ENCODE data around the gene OVCA2.

Gene OVCA2

GRCh38 chr17:2037155-2037554 lies 4.7 kb upstream of the OVCA2 start:
- no peak overlapping the region for H3K4me3 ChIP-seq (ENCODE audit: low read length)
- no peak overlapping the region for H3K27ac ChIP-seq (ENCODE audit: low read depth, low read length)
- H3K27me3 ChIP-seq (ENCODE audit: insufficient read depth, low read length) = no peaks in the 10 kb centered on the region
- no peaks in the 10 kb centered on the region; the same call in 1 of the 2 replicates for H3K36me3 ChIP-seq (ENCODE audit: insufficient read depth, low read length)
- H3K9ac ChIP-seq (ENCODE audit: low read depth, low read length) = no peak overlapping the region
- H3K4me1 ChIP-seq (ENCODE audit: insufficient read depth, low read length) = no peaks in the 10 kb centered on the region
- H3K9me3 ChIP-seq (ENCODE audit: insufficient read depth, low read depth, low read length) = no peaks in the 10 kb centered on the region
- 95% methylated on average over 10 of the region's 10 CpGs for WGBS

- Histone ChIP-seq H3K4me1 (ENCODE audit: insufficient read depth, low read length) (no peaks in the 10 kb centered on the region), H3K9ac (ENCODE audit: low read depth, low read length) (no peak overlapping the region), H3K27me3 (ENCODE audit: insufficient read depth, low read length) (no peaks in the 10 kb centered on the region), H3K27ac (ENCODE audit: low read depth, low read length) (no peak overlapping the region), H3K9me3 (ENCODE audit: insufficient read depth, low read depth, low read length) (no peaks in the 10 kb centered on the region), H3K36me3 (ENCODE audit: insufficient read depth, low read length) (peaks cover 11% of the 10 kb centered on the region), H3K4me3 (ENCODE audit: low read length) (no peak overlapping the region)
- WGBS = 90% methylated on average over 7 of the region's 7 CpGs
These were observed 1.5 kb upstream of the OVCA2 start for GRCh38 chr17:2040219-2040827.

GRCh38 chr17:2040942-2041560 lies 771 bp upstream of the OVCA2 start:
- WGBS = 60% methylated on average over 16 of the region's 16 CpGs

GRCh38 chr17:2042390-2042847 lies 597 bp downstream of the OVCA2 start:
- no peaks in the 10 kb centered on the region for H3K4me1 ChIP-seq (ENCODE audit: insufficient read depth, low read length)
- H3K27me3 ChIP-seq (ENCODE audit: insufficient read depth, low read length) = peaks cover 2% of the 10 kb centered on the region; the same call in 1 of the 2 replicates
- H3K9me3 ChIP-seq (ENCODE audit: insufficient read depth, low read depth, low read length) = no peaks in the 10 kb centered on the region
- peak overlapping the region; percentile 83 for H3K9ac ChIP-seq (ENCODE audit: low read depth, low read length)
- peaks cover 11% of the 10 kb centered on the region for H3K36me3 ChIP-seq (ENCODE audit: insufficient read depth, low read length)
- no peak overlapping the region for H3K27ac ChIP-seq (ENCODE audit: low read depth, low read length)
- H3K4me3 ChIP-seq (ENCODE audit: low read length) = peak overlapping the region; percentile 80
- WGBS = 33% methylated on average over 17 of the region's 17 CpGs

More at GRCh38 chr17:2040942-2041560, 771 bp upstream of the OVCA2 start:
- Histone ChIP-seq H3K27ac (ENCODE audit: low read depth, low read length) (no peak overlapping the region), H3K9me3 (ENCODE audit: insufficient read depth, low read depth, low read length) (no peaks in the 10 kb centered on the region), H3K9ac (ENCODE audit: low read depth, low read length) (0 out of 2 replicates have a peak overlapping the region, but pooled peaks have one; percentile 51), H3K36me3 (ENCODE audit: insufficient read depth, low read length) (peaks cover 11% of the 10 kb centered on the region), H3K4me1 (ENCODE audit: insufficient read depth, low read length) (no peaks in the 10 kb centered on the region), H3K27me3 (ENCODE audit: insufficient read depth, low read length) (no peaks in the 10 kb centered on the region), H3K4me3 (ENCODE audit: low read length) (peak overlapping the region; percentile 80)

GRCh38 chr17:2042933-2043332 lies 1.1 kb downstream of the OVCA2 start:
- H3K9ac ChIP-seq (ENCODE audit: low read depth, low read length) = no peak overlapping the region
- peak overlapping the region; percentile 80 for H3K4me3 ChIP-seq (ENCODE audit: low read length)
- no peaks in the 10 kb centered on the region for H3K4me1 ChIP-seq (ENCODE audit: insufficient read depth, low read length)
- 89% methylated on average over 5 of the region's 5 CpGs for WGBS
- H3K27ac ChIP-seq (ENCODE audit: low read depth, low read length) = no peak overlapping the region
- peaks cover 11% of the 10 kb centered on the region for H3K36me3 ChIP-seq (ENCODE audit: insufficient read depth, low read length)
- H3K27me3 ChIP-seq (ENCODE audit: insufficient read depth, low read length) = peaks cover 8% of the 10 kb centered on the region
- no peaks in the 10 kb centered on the region for H3K9me3 ChIP-seq (ENCODE audit: insufficient read depth, low read depth, low read length)

GRCh38 chr17:2043785-2044184 lies 2.0 kb downstream of the OVCA2 start:
- no peak overlapping the region for H3K4me3 ChIP-seq (ENCODE audit: low read length)
- H3K27ac ChIP-seq (ENCODE audit: low read depth, low read length) = no peak overlapping the region
- H3K4me1 ChIP-seq (ENCODE audit: insufficient read depth, low read length) = no peaks in the 10 kb centered on the region
- H3K36me3 ChIP-seq (ENCODE audit: insufficient read depth, low read length) = peaks cover 11% of the 10 kb centered on the region
- no peak overlapping the region for H3K9ac ChIP-seq (ENCODE audit: low read depth, low read length)
- 90% methylated on average over 6 of the region's 6 CpGs for WGBS
- H3K9me3 ChIP-seq (ENCODE audit: insufficient read depth, low read depth, low read length) = no peaks in the 10 kb centered on the region
- H3K27me3 ChIP-seq (ENCODE audit: insufficient read depth, low read length) = peaks cover 16% of the 10 kb centered on the region

GRCh38 chr17:2044263-2044894 lies 2.6 kb downstream of the OVCA2 start:
- Histone ChIP-seq H3K4me3 (ENCODE audit: low read length) (no peak overlapping the region), H3K4me1 (ENCODE audit: insufficient read depth, low read length) (0 out of 2 replicates have a peak, but pooled peaks cover 3% of the 10 kb centered on the region), H3K27ac (ENCODE audit: low read depth, low read length) (no peak overlapping the region), H3K27me3 (ENCODE audit: insufficient read depth, low read length) (peaks cover 22% of the 10 kb centered on the region), H3K9ac (ENCODE audit: low read depth, low read length) (no peak overlapping the region), H3K36me3 (ENCODE audit: insufficient read depth, low read length) (peaks cover 11% of the 10 kb centered on the region), H3K9me3 (ENCODE audit: insufficient read depth, low read depth, low read length) (no peaks in the 10 kb centered on the region)
- WGBS = 95% methylated on average over 5 of the region's 5 CpGs

GRCh38 chr17:2047590-2047989 lies 5.8 kb downstream of the OVCA2 start:
- H3K27me3 ChIP-seq (ENCODE audit: insufficient read depth, low read length) = peaks cover 49% of the 10 kb centered on the region
- WGBS = 90% methylated on average over 6 of the region's 6 CpGs
- H3K27ac ChIP-seq (ENCODE audit: low read depth, low read length) = no peak overlapping the region
- peaks cover 11% of the 10 kb centered on the region for H3K36me3 ChIP-seq (ENCODE audit: insufficient read depth, low read length)
- 0 out of 2 replicates have a peak, but pooled peaks cover 3% of the 10 kb centered on the region for H3K4me1 ChIP-seq (ENCODE audit: insufficient read depth, low read length)
- H3K9ac ChIP-seq (ENCODE audit: low read depth, low read length) = no peak overlapping the region
- H3K4me3 ChIP-seq (ENCODE audit: low read length) = no peak overlapping the region
- H3K9me3 ChIP-seq (ENCODE audit: insufficient read depth, low read depth, low read length) = no peaks in the 10 kb centered on the region

- H3K4me3 ChIP-seq (ENCODE audit: low read length) = no peak overlapping the region
- whole genome bisulfite sequencing = 34% methylated on average over 7 of the region's 9 CpGs
- no peak overlapping the region for H3K27ac ChIP-seq (ENCODE audit: low read depth, low read length)
- H3K27me3 ChIP-seq (ENCODE audit: insufficient read depth, low read length) = peaks cover 60% of the 10 kb centered on the region
- H3K36me3 ChIP-seq (ENCODE audit: insufficient read depth, low read length) = no peaks in the 10 kb centered on the region
- 0 out of 2 replicates have a peak, but pooled peaks cover 3% of the 10 kb centered on the region for H3K4me1 ChIP-seq (ENCODE audit: insufficient read depth, low read length)
- no peak overlapping the region for H3K9ac ChIP-seq (ENCODE audit: low read depth, low read length)
- no peaks in the 10 kb centered on the region for H3K9me3 ChIP-seq (ENCODE audit: insufficient read depth, low read depth, low read length)
These were observed 7.0 kb downstream of the OVCA2 start for GRCh38 chr17:2048805-2049204.

- H3K4me3 ChIP-seq (ENCODE audit: low read length) = peak overlapping the region; percentile 50
- H3K9ac ChIP-seq (ENCODE audit: low read depth, low read length) = no peak overlapping the region
- H3K27ac ChIP-seq (ENCODE audit: low read depth, low read length) = no peak overlapping the region
- H3K9me3 ChIP-seq (ENCODE audit: insufficient read depth, low read depth, low read length) = no peaks in the 10 kb centered on the region
- no peaks in the 10 kb centered on the region for H3K36me3 ChIP-seq (ENCODE audit: insufficient read depth, low read length)
- WGBS = 4% methylated on average over 104 of the region's 104 CpGs
- peaks cover 68% of the 10 kb centered on the region for H3K27me3 ChIP-seq (ENCODE audit: insufficient read depth, low read length)
- 0 out of 2 replicates have a peak, but pooled peaks cover 3% of the 10 kb centered on the region for H3K4me1 ChIP-seq (ENCODE audit: insufficient read depth, low read length)
These were observed 7.8 kb downstream of the OVCA2 start for GRCh38 chr17:2049333-2050299.

All from HUES64 (cell line).